H1 (cell line): ENCODE data around the gene KRTAP5-4. TPM values are rescaled to one million over a fixed set of nuclear protein-coding genes. Genes with fewer than 3 reads are reported as not detected.

ENCODE experiments used
- CTCF ChIA-PET: fragments of 300-600 bp; sonication (Branson Sonifier 250); formaldehyde crosslinking; loops from one replicate; lab custom pipeline; 2021; ENCODE audit not compliant: partially characterized antibody; lab: Charles Lee
- POLR2A ChIA-PET: fragments of 300-600 bp; sonication (Branson Sonifier 250); formaldehyde crosslinking; loops from one replicate; lab custom pipeline; 2021; ENCODE audit warnings: inconsistent platforms; ENCODE audit not compliant: partially characterized antibody; lab: Charles Lee
- DNase-seq, 2 experiments: peaks; one replicate each; pipeline versions ENCODE4 v3.0.0 to v3.0.0-alpha.2; 2010 to 2022; ENCODE audit warnings: low spot score in 2 of 2, low read depth in 1 of 2, mixed read lengths in 1 of 2
- FAIRE-seq: peaks from 2 replicates; lab custom pipeline; 2011; peaks lifted over from hg19 to GRCh38; lab: Jason Lieb, UNC
- H2AFZ ChIP-seq: 2 replicates; pipeline ENCODE4 v1.8.1; 2012; ENCODE audit warnings: low read length, inconsistent platforms
- H2AK5ac ChIP-seq: 2 replicates; pipeline ENCODE4 v1.6.1; 2013; ENCODE audit warnings: low read depth, low read length
- H2BK120ac ChIP-seq: replicated peaks from 2 replicates; pipeline ENCODE3; 2013; ENCODE audit warnings: low read depth, low read length, inconsistent platforms
- H2BK12ac ChIP-seq: 2 replicates; pipeline ENCODE4 v1.6.1; 2013; ENCODE audit warnings: low read depth, low read length
- H2BK15ac ChIP-seq: 2 replicates; pipeline ENCODE4 v1.6.1; 2013; ENCODE audit warnings: low read length
- H2BK20ac ChIP-seq: 2 replicates; pipeline ENCODE4 v1.6.1; 2013; ENCODE audit warnings: low read length
- H2BK5ac ChIP-seq: 2 replicates; pipeline ENCODE4 v1.6.1; 2013; ENCODE audit warnings: low read depth, low read length
- H3K14ac ChIP-seq: 2 replicates; pipeline ENCODE4 v1.6.1; 2013; ENCODE audit warnings: inconsistent platforms; ENCODE audit not compliant: insufficient read length
- H3K18ac ChIP-seq: 2 replicates; pipeline ENCODE4 v1.6.1; 2013; ENCODE audit warnings: low read length; ENCODE audit errors: extremely low read depth
- H3K23ac ChIP-seq: 2 replicates; pipeline ENCODE4 v1.6.1; 2013; ENCODE audit warnings: inconsistent platforms; ENCODE audit not compliant: insufficient read length
- H3K23me2 ChIP-seq: 2 replicates; pipeline ENCODE4 v1.6.1; 2013; ENCODE audit warnings: low read depth, low read length
- H3K27ac ChIP-seq: 2 replicates; pipeline ENCODE4 v1.6.1; 2011; ENCODE audit warnings: low read depth, low read length, inconsistent platforms
- H3K27me3 ChIP-seq, 4 experiments: replicated peaks in 1 of 4; 1 replicate in 1 of 4; 2 replicates in 3 of 4; pipeline versions ENCODE4 v1.6.1 to v1.8.1; 2011 to 2013; ENCODE audit warnings: low read length in 3 of 4, mild to moderate bottlenecking in 3 of 4, inconsistent platforms in 2 of 4, mixed read lengths in 2 of 4, moderate library complexity in 1 of 4; ENCODE audit not compliant: control insufficient read depth in 3 of 4, insufficient read depth in 3 of 4; ENCODE audit errors: extremely low read depth in 1 of 4
- H3K36me3 ChIP-seq, 4 experiments: 2 replicates each; pipeline versions ENCODE4 v1.6.1 to v1.8.1; 2011 to 2013; ENCODE audit warnings: mild to moderate bottlenecking in 4 of 4, low read length in 3 of 4, moderate library complexity in 2 of 4, control low read depth in 1 of 4, inconsistent platforms in 1 of 4; ENCODE audit not compliant: insufficient read depth in 4 of 4, control insufficient read depth in 2 of 4
- H3K4ac ChIP-seq: replicated peaks from 2 replicates; pipeline ENCODE3; 2013; ENCODE audit warnings: low read length, low read depth, mixed read lengths, inconsistent platforms; ENCODE audit not compliant: insufficient read length
- H3K4me1 ChIP-seq, 4 experiments: replicated peaks in 1 of 4; 1 replicate in 1 of 4; 2 replicates in 3 of 4; pipeline versions ENCODE4 v1.6.1 to v1.8.1; 2011 to 2013; ENCODE audit warnings: low read length in 3 of 4, inconsistent platforms in 2 of 4, mixed read lengths in 1 of 4; ENCODE audit not compliant: insufficient read depth in 4 of 4, control insufficient read depth in 3 of 4
- H3K4me2 ChIP-seq, 2 experiments: 2 replicates each; pipeline versions ENCODE4 v1.6.1 to v1.8.1; 2011 to 2013; ENCODE audit warnings: low read depth in 2 of 2, low read length in 2 of 2, control low read depth in 1 of 2, inconsistent platforms in 1 of 2, mild to moderate bottlenecking in 1 of 2; ENCODE audit not compliant: insufficient read depth in 1 of 2
- H3K4me3 ChIP-seq, 4 experiments: fragments of 200-600, 300-600 bp in 1 of 4; sonication (generic), shearing (Covaris generic), sonication (Bioruptor Twin) in 1 of 4; 2 replicates each; pipeline versions ENCODE4 v1.5.1 to v1.8.1; 2011 to 2016; ENCODE audit warnings: low read length in 4 of 4, low read depth in 3 of 4, control low read depth in 2 of 4, inconsistent platforms in 2 of 4, mild to moderate bottlenecking in 2 of 4, mixed read lengths in 1 of 4, moderate library complexity in 1 of 4; ENCODE audit not compliant: insufficient read depth in 2 of 4; ENCODE audit errors: extremely low read depth in 1 of 4
- H3K56ac ChIP-seq: replicated peaks from 2 replicates; pipeline ENCODE3; 2013; ENCODE audit warnings: low read depth, mild to moderate bottlenecking, mixed read lengths, low read length, inconsistent platforms; ENCODE audit not compliant: insufficient read length
- H3K79me1 ChIP-seq: 2 replicates; pipeline ENCODE4 v1.6.1; 2013; ENCODE audit warnings: low read depth, low read length, control low read depth
- H3K79me2 ChIP-seq, 2 experiments: 2 replicates each; pipeline versions ENCODE4 v1.6.1 to v1.8.1; 2012 to 2013; ENCODE audit warnings: low read length in 2 of 2, mild to moderate bottlenecking in 2 of 2, inconsistent platforms in 1 of 2; ENCODE audit not compliant: insufficient read depth in 2 of 2, control insufficient read depth in 1 of 2
- H3K9ac ChIP-seq, 4 experiments: replicated peaks in 1 of 4; 1 replicate in 1 of 4; 2 replicates in 3 of 4; pipeline versions ENCODE4 v1.6.1 to v1.8.1; 2011 to 2013; ENCODE audit warnings: low read depth in 3 of 4, low read length in 3 of 4, control low read depth in 2 of 4, mild to moderate bottlenecking in 2 of 4, moderate library complexity in 2 of 4, inconsistent platforms in 1 of 4; ENCODE audit errors: extremely low read depth in 1 of 4
- H3K9me3 ChIP-seq, 2 experiments: 2 replicates each; pipeline versions ENCODE4 v1.6.1 to v1.8.1; 2012 to 2013; ENCODE audit warnings: mild to moderate bottlenecking in 2 of 2, moderate library complexity in 2 of 2, control low read depth in 1 of 2, inconsistent platforms in 1 of 2, low read depth in 1 of 2, low read length in 1 of 2, mixed read lengths in 1 of 2; ENCODE audit not compliant: insufficient read depth in 2 of 2
- H4K20me1 ChIP-seq, 2 experiments: replicated peaks in 1 of 2; 2 replicates each; pipeline versions ENCODE3 to v1.8.1; 2011 to 2013; ENCODE audit warnings: inconsistent platforms in 2 of 2, low read length in 2 of 2, mild to moderate bottlenecking in 1 of 2; ENCODE audit not compliant: insufficient read depth in 2 of 2, control insufficient read depth in 1 of 2
- H4K5ac ChIP-seq: 2 replicates; pipeline ENCODE4 v1.6.1; 2013; ENCODE audit warnings: low read length, low read depth, mixed read lengths, inconsistent platforms; ENCODE audit not compliant: insufficient read length
- H4K8ac ChIP-seq: 2 replicates; pipeline ENCODE4 v1.8.0; 2013; ENCODE audit warnings: mild to moderate bottlenecking, moderate library complexity, low read length, inconsistent platforms; ENCODE audit not compliant: insufficient read depth; ENCODE audit errors: extremely low read depth
- H4K91ac ChIP-seq: replicated peaks from 2 replicates; pipeline ENCODE3; 2013; ENCODE audit warnings: low read length, mixed read lengths, inconsistent platforms; ENCODE audit not compliant: insufficient read length
- BCL11A ChIP-seq, 2 experiments: IDR thresholded peaks; one replicate each; pipeline ENCODE4 v1.6.1; 2011; ENCODE audit warnings: low read depth in 2 of 2, low read length in 2 of 2, mild to moderate bottlenecking in 2 of 2
- WGBS, 2 experiments: shearing (Covaris generic) in 1 of 2; methylation state at CpG; one replicate each; pipeline versions ENCODE4 v1.1.6 to v1.1.7; 2013 to 2015; ENCODE audit warnings: low lambda C conversion rate in 2 of 2, mixed read lengths in 2 of 2, inconsistent platforms in 1 of 2, low coverage in 1 of 2, missing lambda C conversion rate in 1 of 2; ENCODE audit not compliant: insufficient replicate concordance in 2 of 2, insufficient coverage in 1 of 2, insufficient read length in 1 of 2; ENCODE audit errors: extremely low coverage in 1 of 2, missing lambda C conversion rate in 1 of 2; 5-methylcytosine and 5-hydroxymethylcytosine counted together
- polyA plus RNA-seq, 7 experiments: library from polyadenylated mRNA; depleted of rRNA in 3 of 7; stranded (reverse) in 5 of 7; unstranded in 2 of 7; fragments of >200 nt in 5 of 7; fragments of 200-250 nt in 2 of 7; gene quantifications; 1 replicate in 5 of 7; 2 replicates in 1 of 7; 4 replicates in 1 of 7; pipeline versions ENCODE4 v1.2.1 to v1.2.3, GENCODE V29; 2011 to 2013; ENCODE audit warnings: missing spikeins in 2 of 7, mixed read lengths in 2 of 7
- total RNA-seq: library from RNA; stranded (reverse); fragmentation: NEBNext Ultra II Directional; extraction: Animal tissue kit (Norgen Biotek cat#: 25700); gene quantifications from 2 replicates; pipeline ENCODE4 v1.2.1, GENCODE V29; 2021

KRTAP5-4 gene
- total and polyA plus RNA-seq, 2 of the 8 experiments (the other 6 are each of a cell fraction or from before 2014, with no cell fraction given), result not detected

DNA sequence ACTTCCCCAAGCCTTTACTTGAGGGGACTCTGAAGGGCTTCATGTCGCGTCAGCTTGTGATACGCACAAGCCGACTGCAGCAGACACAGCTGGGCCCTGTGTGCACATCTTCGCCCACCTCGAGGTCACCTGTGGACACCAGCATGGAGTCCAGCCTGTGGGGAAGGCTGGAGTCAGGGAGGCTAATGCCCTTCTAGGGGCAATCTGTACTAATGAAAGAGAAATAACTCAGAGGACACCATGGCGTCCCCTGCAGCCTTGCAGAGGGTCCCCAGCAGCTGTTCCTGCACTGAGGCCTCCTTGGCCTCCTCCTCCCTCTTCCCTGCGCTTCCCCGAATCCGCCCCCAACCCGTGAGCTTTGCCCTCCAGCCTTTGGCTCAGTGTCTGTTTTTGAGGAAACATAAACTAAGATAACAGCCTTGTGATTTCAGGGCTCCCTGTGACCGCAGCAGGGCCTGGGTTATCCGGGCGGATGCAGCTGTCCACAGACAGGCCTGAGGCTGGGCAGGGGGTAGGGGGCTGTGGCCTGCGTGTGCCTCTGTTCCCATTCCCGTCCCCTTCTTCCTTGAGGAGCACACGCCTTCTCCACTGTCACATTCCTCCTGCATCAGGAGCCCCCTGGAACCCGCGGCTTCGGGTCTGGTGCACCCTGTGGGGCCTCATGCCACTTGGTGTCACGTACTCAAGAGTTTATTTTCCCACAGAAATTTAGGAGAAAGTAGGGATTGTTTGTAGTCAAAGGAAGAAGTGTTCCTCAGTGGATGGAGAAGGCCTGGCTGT, 32.6 kb upstream of the KRTAP5-4 start:
- H4K8ac ChIP-seq, result peak overlapping the region; percentile 43
- no peaks in the 10 kb centered on the region for H3K23me2 ChIP-seq
- H3K27ac ChIP-seq, result no peak overlapping the region
- H3K18ac ChIP-seq, result no peak overlapping the region
- no peak overlapping the region for H2BK15ac ChIP-seq
- H3K9ac ChIP-seq, result no peak overlapping the region
- no peak overlapping the region for H2BK12ac ChIP-seq
- POLR2A ChIA-PET, result no interaction called here
- DNase-seq, result no peak
- H3K79me1 ChIP-seq, result no peaks in the 10 kb centered on the region
- no peaks in the 10 kb centered on the region for H3K36me3 ChIP-seq
- H3K27me3 ChIP-seq, result peaks cover 0 to 9% (median 6%) of the 10 kb centered on the region in 4 experiments; a peak in 4 of 7 replicates
- H2BK20ac ChIP-seq, result no peak overlapping the region
- H3K79me2 ChIP-seq, result no peaks in the 10 kb centered on the region
- H3K4me1 ChIP-seq, result peaks cover 0 to 6% (median 2%) of the 10 kb centered on the region in 4 experiments; a peak in 3 of 7 replicates
- no peak overlapping the region for H2BK5ac ChIP-seq
- WGBS, 2 experiments, result 85% methylated on average over 21 of the region's 21 CpGs; no CpG with 5 or more reads in 1 of the 2 experiments
- no peak overlapping the region for H3K14ac ChIP-seq
- H2AK5ac ChIP-seq, result no peak overlapping the region
- FAIRE-seq, result no peak
- no peak overlapping the region for H2AFZ ChIP-seq
- H3K4me3 ChIP-seq, result no peak overlapping the region
- no peaks in the 10 kb centered on the region for H3K9me3 ChIP-seq
- H4K20me1 ChIP-seq, result no peaks in the 10 kb centered on the region
- H3K4me2 ChIP-seq, result no peak overlapping the region
- H3K4ac ChIP-seq, result peak overlapping the region; percentile 53
- CTCF ChIA-PET, result interaction anchor here (1.0 to 10.1 kb wide), 15 partner anchors 15 to 499 kb away, joined by 3 to 166 read pairs (median 9); partner anchors contain the start of gene SYT8
- H4K5ac ChIP-seq, result no peak overlapping the region
- H4K91ac ChIP-seq, result peak overlapping the region; percentile 19
- H3K56ac ChIP-seq, result no peak overlapping the region
- H2BK120ac ChIP-seq, result no peak overlapping the region
- H3K23ac ChIP-seq, result no peak overlapping the region
- no peak for TF ChIP-seq BCL11A (IDR thresholded peaks at IDR 0.05; ENCODE audit: low read depth in 2 of 2, low read length in 2 of 2)
